GM12865 (cell line): ENCODE data around the gene ERBB2.
A peak's percentile ranks its signal among the peaks of the same experiment; 100 is the strongest.

Source experiments
- DNase-seq: peaks from one replicate; pipeline ENCODE4 v3.0.0; 2010; ENCODE audit warnings: low read depth
- H3K4me3 ChIP-seq: 2 replicates; pipeline ENCODE4 v1.5.1; 2011; ENCODE audit warnings: mild to moderate bottlenecking, low read depth, low read length, control low read depth
- CTCF ChIP-seq: IDR thresholded peaks from 2 replicates; pipeline ENCODE4 v1.5.1; 2011; ENCODE audit warnings: low read length, control low read depth, low read depth, inconsistent platforms; ENCODE audit not compliant: insufficient read depth; ENCODE audit errors: missing control alignments

ERBB2 gene

GRCh38 chr17:39665642-39666224 lies 34.1 kb upstream of the ERBB2 start:
- DNase-seq, result no peak
- no peak for TF ChIP-seq CTCF
- H3K4me3 ChIP-seq, result no peak overlapping the region

GRCh38 chr17:39666231-39666600 lies 33.6 kb upstream of the ERBB2 start:
- TF ChIP-seq CTCF, result no peak
- no peak for DNase-seq
- H3K4me3 ChIP-seq, result no peak overlapping the region

DNA sequence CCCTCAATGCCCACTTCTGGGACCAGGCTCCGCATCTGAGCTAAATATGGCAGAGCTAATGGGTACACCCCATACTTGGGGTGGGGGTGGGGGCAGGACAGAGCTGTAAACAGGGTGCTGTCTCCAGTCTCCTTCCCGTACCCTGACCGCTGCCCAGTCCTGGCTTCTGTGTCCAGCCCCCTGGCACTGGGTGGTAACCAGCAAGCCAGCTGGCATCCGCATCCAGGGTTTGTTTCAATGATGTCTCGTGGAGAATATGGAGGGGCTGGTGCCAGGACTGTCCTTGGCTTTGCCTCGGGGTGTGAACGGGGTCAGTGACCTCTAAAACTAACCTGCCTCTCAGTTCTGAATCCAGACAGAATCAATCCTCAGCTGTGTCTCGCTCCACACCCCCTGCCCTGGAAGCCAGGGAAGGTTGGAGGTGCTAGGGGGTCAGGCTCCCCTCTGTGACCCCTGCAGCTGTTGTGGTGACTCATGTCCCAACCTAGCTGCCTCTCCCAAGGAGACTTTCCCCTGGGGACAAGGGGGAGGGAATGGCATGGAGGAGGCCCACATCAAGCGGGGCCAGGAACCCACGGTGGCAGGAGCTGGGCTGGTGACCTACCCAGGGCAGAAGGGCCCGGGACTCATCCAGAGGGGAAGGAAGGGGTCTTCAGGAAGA lies 33.1 kb upstream of the ERBB2 start:
- H3K4me3 ChIP-seq, result no peak overlapping the region
- DNase-seq, result no peak
- no peak for TF ChIP-seq CTCF

GRCh38 chr17:39667262-39667944 lies 32.5 kb upstream of the ERBB2 start:
- DNase-seq, result no peak
- no peak overlapping the region for H3K4me3 ChIP-seq
- TF ChIP-seq CTCF, result no peak

DNA sequence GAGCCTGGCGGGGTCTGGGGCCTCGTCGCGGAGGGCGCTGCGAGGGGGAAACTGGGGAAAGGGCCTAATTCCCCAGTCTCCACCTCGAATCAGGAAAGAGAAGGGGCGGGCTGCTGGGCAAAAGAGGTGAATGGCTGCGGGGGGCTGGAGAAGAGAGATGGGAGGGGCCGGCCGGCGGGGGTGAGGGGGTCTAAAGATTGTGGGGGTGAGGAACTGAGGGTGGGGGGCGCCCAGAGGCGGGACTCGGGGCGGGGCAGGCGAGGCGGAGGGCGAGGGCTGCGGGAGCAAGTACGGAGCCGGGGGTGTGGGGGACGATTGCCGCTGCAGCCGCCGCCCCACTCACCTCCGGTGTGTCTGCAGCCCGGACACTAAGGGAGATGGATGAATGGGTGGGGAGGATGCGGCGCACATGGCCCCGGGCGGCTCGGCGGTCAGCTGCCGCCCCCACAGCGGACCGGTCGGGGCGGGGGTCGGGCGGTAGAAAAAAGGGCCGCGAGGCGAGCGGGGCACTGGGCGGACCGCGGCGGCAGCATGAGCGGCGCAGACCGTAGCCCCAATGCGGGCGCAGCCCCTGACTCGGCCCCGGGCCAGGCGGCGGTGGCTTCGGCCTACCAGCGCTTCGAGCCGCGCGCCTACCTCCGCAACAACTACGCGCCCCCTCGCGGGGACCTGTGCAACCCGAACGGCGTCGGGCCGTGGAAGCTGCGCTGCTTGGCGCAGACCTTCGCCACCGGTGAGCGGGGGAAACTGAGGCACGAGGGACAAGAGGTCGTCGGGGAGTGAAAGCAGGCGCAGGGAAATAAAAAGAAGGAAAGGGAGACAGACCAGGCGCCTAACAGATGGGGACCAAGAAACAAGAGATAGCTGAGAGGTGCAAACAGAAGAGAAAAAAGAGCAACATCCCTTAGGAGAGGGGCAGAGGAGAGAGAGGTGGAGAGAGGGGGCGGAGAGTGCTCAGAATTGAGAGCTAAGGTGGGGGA lies 31.6 kb upstream of the ERBB2 start, which contains the start of gene PNMT:
PNMT (plus strand) TSS at position 509 of the 980 bp plus-strand sequence; CDS start at position 532, 23 bp downstream.
- DNase-seq, result peak; percentile 68
- H3K4me3 ChIP-seq, result peak within 1 kb of the TSS; percentile 25
- TF ChIP-seq CTCF, result peak; percentile 61

- no peak for TF ChIP-seq CTCF
- H3K4me3 ChIP-seq, result no peak overlapping the region
- no peak for DNase-seq
These were observed 29.7 kb upstream of the ERBB2 start for GRCh38 chr17:39669897-39670735.
